NCI-H146 (cell line): ENCODE data around the gene INKA2.

Source experiments
- DNase-seq: peaks from one replicate; lab custom pipeline; 2025; lab: John Stamatoyannopoulos, UW

INKA2 gene

GRCh38 chr1:111739194-111739924, at the start of gene INKA2:
Gene INKA2 (minus strand): TSS chr1:111739395. CDS start chr1:111739242, 153 bp downstream.
- DNase-seq: peak; percentile 95

- no peak for DNase-seq
These were observed 47.5 kb upstream of the INKA2 start for GRCh38 chr1:111786669-111787207.

GRCh38 chr1:111784273-111784901, 45.2 kb upstream of the INKA2 start:
- no peak for DNase-seq

GRCh38 chr1:111779546-111779945, 40.4 kb upstream of the INKA2 start:
- no peak for DNase-seq

- DNase-seq: no peak
These were observed 39.4 kb upstream of the INKA2 start for GRCh38 chr1:111778541-111779051.

GRCh38 chr1:111778066-111778465, 38.9 kb upstream of the INKA2 start:
- no peak for DNase-seq

GRCh38 chr1:111777301-111777700, 38.1 kb upstream of the INKA2 start:
- DNase-seq: no peak

GRCh38 chr1:111776861-111777260, 37.7 kb upstream of the INKA2 start:
- DNase-seq: no peak

- no peak for DNase-seq
These were observed 37.2 kb upstream of the INKA2 start for GRCh38 chr1:111776391-111776790.

GRCh38 chr1:111775966-111776365, 36.8 kb upstream of the INKA2 start:
- no peak for DNase-seq

GRCh38 chr1:111770916-111771315, 31.7 kb upstream of the INKA2 start:
- DNase-seq: no peak

- peak; percentile 57 for DNase-seq
These were observed 30.4 kb upstream of the INKA2 start for GRCh38 chr1:111769517-111770146.

GRCh38 chr1:111768625-111769024, 29.4 kb upstream of the INKA2 start:
- DNase-seq: no peak

GRCh38 chr1:111768023-111768422, 28.8 kb upstream of the INKA2 start:
- DNase-seq: no peak

- no peak for DNase-seq
These were observed 23.1 kb upstream of the INKA2 start for GRCh38 chr1:111762332-111762731.

- DNase-seq: no peak
These were observed 22.5 kb upstream of the INKA2 start for GRCh38 chr1:111761717-111762116.

- no peak for DNase-seq
These were observed 19.2 kb upstream of the INKA2 start for GRCh38 chr1:111758373-111758772.

- peak; percentile 70 for DNase-seq
These were observed 16.9 kb upstream of the INKA2 start for GRCh38 chr1:111756124-111756513.

- peak; percentile 95 for DNase-seq
These were observed 16.3 kb upstream of the INKA2 start, which contains the start of gene DDX20 for GRCh38 chr1:111755331-111756123. Gene DDX20 (plus strand): TSS chr1:111755901. CDS start chr1:111755925, 24 bp downstream.

- DNase-seq: peak; percentile 63
These were observed 15.8 kb upstream of the INKA2 start for GRCh38 chr1:111754984-111755330.

GRCh38 chr1:111751906-111752575, 12.8 kb upstream of the INKA2 start:
- DNase-seq: no peak
